ENCODE measurements around the gene ATP7A.

Gene ATP7A

GRCh38 chrX:77975755-77976154, 65.3 kb downstream of the ATP7A start:
- peak; percentile 78 for TF ChIP-seq ISL1 (CRISPR knock-in tag; IDR thresholded peaks at IDR 0.05)
- no peak for TF ChIP-seq ZFP3 (CRISPR knock-in tag; IDR thresholded peaks at IDR 0.05)
- no peak for TF ChIP-seq CSDC2 (CRISPR knock-in tag; IDR thresholded peaks at IDR 0.05)
- no peak for TF ChIP-seq ZFP30 (CRISPR knock-in tag; IDR thresholded peaks at IDR 0.05)
- TF ChIP-seq TCF4 (CRISPR knock-in tag; IDR thresholded peaks at IDR 0.05; ENCODE audit: borderline replicate concordance): no peak
- TF ChIP-seq GLIS3 (CRISPR knock-in tag; IDR thresholded peaks at IDR 0.05): no peak
- no peak for TF ChIP-seq RARB (CRISPR knock-in tag; IDR thresholded peaks at IDR 0.05)
- TF ChIP-seq CREB5 (CRISPR knock-in tag; IDR thresholded peaks at IDR 0.05; ENCODE audit: low read depth): 0 out of 2 replicates have a peak, but pooled peaks have one; percentile 32
- TF ChIP-seq TOX (CRISPR knock-in tag; IDR thresholded peaks at IDR 0.05; ENCODE audit: borderline replicate concordance): no peak
- ATAC-seq: no peak

- TF ChIP-seq ARNTL (CRISPR knock-in tag; IDR thresholded peaks at IDR 0.05; ENCODE audit: borderline replicate concordance, low read depth) (no peak), SNAI2 (CRISPR knock-in tag; IDR thresholded peaks at IDR 0.05) (no peak), CREB5 (CRISPR knock-in tag; IDR thresholded peaks at IDR 0.05; ENCODE audit: low read depth) (no peak), ZC3H10 (CRISPR knock-in tag; IDR thresholded peaks at IDR 0.05) (no peak), ZNF70 (CRISPR knock-in tag; IDR thresholded peaks at IDR 0.05) (no peak), PATZ1 (CRISPR knock-in tag; IDR thresholded peaks at IDR 0.05; ENCODE audit: borderline replicate concordance) (no peak), ISL1 (CRISPR knock-in tag; IDR thresholded peaks at IDR 0.05) (no peak), BACH2 (CRISPR knock-in tag; IDR thresholded peaks at IDR 0.05; ENCODE audit: borderline replicate concordance) (no peak), POU6F1 (CRISPR knock-in tag; IDR thresholded peaks at IDR 0.05; ENCODE audit: borderline replicate concordance, low read depth) (no peak), ZNF8 (CRISPR knock-in tag; IDR thresholded peaks at IDR 0.05) (no peak), GLIS3 (CRISPR knock-in tag; IDR thresholded peaks at IDR 0.05) (no peak), TOX (CRISPR knock-in tag; IDR thresholded peaks at IDR 0.05; ENCODE audit: borderline replicate concordance) (no peak), ZNF565 (CRISPR knock-in tag; conservative IDR thresholded peaks at IDR 0.05; ENCODE audit: low read depth) (no peak), TSHZ2 (CRISPR knock-in tag; IDR thresholded peaks at IDR 0.05) (no peak), ZFP30 (CRISPR knock-in tag; IDR thresholded peaks at IDR 0.05) (no peak), ZFP3 (CRISPR knock-in tag; IDR thresholded peaks at IDR 0.05) (no peak), RARB (CRISPR knock-in tag; IDR thresholded peaks at IDR 0.05) (no peak), TCF4 (CRISPR knock-in tag; IDR thresholded peaks at IDR 0.05; ENCODE audit: borderline replicate concordance) (no peak), ESRRG (CRISPR knock-in tag; IDR thresholded peaks at IDR 0.05) (no peak)
- no peak for ATAC-seq
Observed at GRCh38 chrX:77977095-77977494, 66.6 kb downstream of the ATP7A start.

GRCh38 chrX:77977518-77977917, 67.0 kb downstream of the ATP7A start:
- peak; percentile 25; the same call in 1 of the 3 replicates for ATAC-seq
- TF ChIP-seq ZNF8 (CRISPR knock-in tag; IDR thresholded peaks at IDR 0.05) (no peak), SNAI2 (CRISPR knock-in tag; IDR thresholded peaks at IDR 0.05) (0 out of 2 replicates have a peak, but pooled peaks have one; percentile 30), ZFP3 (CRISPR knock-in tag; IDR thresholded peaks at IDR 0.05) (no peak), OSR1 (CRISPR knock-in tag; IDR thresholded peaks at IDR 0.05) (no peak), BACH2 (CRISPR knock-in tag; IDR thresholded peaks at IDR 0.05; ENCODE audit: borderline replicate concordance) (no peak), ZFP30 (CRISPR knock-in tag; IDR thresholded peaks at IDR 0.05) (no peak), ZNF565 (CRISPR knock-in tag; conservative IDR thresholded peaks at IDR 0.05; ENCODE audit: low read depth) (no peak), ARNTL (CRISPR knock-in tag; IDR thresholded peaks at IDR 0.05; ENCODE audit: borderline replicate concordance, low read depth) (no peak), PPARA (CRISPR knock-in tag; IDR thresholded peaks at IDR 0.05; ENCODE audit: borderline replicate concordance) (no peak), TCF4 (CRISPR knock-in tag; IDR thresholded peaks at IDR 0.05; ENCODE audit: borderline replicate concordance) (peak; percentile 63; the same call in 1 of the 2 replicates), ISL1 (CRISPR knock-in tag; IDR thresholded peaks at IDR 0.05) (peak; percentile 95), TSHZ2 (CRISPR knock-in tag; IDR thresholded peaks at IDR 0.05) (peak; percentile 75; the same call in 1 of the 2 replicates), RARB (CRISPR knock-in tag; IDR thresholded peaks at IDR 0.05) (no peak), GLIS3 (CRISPR knock-in tag; IDR thresholded peaks at IDR 0.05) (no peak), CSRNP3 (CRISPR knock-in tag; IDR thresholded peaks at IDR 0.05) (no peak; the same call in 1 of the 2 replicates)
